ENCODE measurements around the gene INTS15. TPM values are rescaled to one million over a fixed set of nuclear protein-coding genes. Genes with fewer than 3 reads are reported as not detected.

Gene INTS15
- total and polyA plus RNA-seq, 10 of the 15 experiments (the other 5 are each of a cell fraction or from before 2014, with no cell fraction given): 0.89 to 28.2 (median 16.8) TPM

DNA sequence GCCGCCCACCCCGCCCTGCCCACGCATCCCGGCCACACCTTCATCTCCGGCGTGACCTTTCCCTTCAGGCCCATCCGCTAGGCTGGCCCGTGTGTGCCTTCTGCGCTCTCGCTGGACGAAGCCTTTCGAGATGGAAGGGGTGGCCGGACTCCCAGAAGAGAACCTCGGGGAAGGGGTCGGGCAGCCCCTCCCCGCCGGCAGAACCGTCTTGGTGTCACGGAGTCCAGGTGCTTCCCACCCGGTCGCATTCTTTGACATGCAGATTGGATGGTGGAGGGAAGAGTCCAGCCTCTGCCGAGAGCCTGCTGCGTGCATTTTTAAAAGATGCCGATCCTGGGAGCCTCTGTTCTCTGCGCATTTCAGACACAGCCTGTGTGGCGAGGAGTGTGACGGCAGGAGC lies 18.3 kb downstream of the INTS15 start:
- H3K4me2 ChIP-seq (ENCODE audit: control insufficient read depth, insufficient read depth): no peak overlapping the region
- no peaks in the 10 kb centered on the region; the same call in 1 of the 2 replicates for H3K4me1 ChIP-seq (ENCODE audit: control insufficient read depth, insufficient read depth, low read length)
- ChIA-PET CTCF (interaction anchor here (1.1 kb wide), 1 partner anchor 97 kb away, joined by 3 read pairs; no protein-coding TSS in a partner anchor), POLR2A (interaction anchor here (1.2 kb wide), 1 partner anchor 28 kb away, joined by 8 read pairs; no protein-coding TSS in a partner anchor), RAD21 (ENCODE audit: unreplicated experiment) (interaction anchor here (0.7 kb wide), 1 partner anchor 16 kb away, joined by 3 read pairs; no protein-coding TSS in a partner anchor), SMC1A (ENCODE audit: uncharacterized antibody, unreplicated experiment) (interaction anchor here (0.6 kb wide), 1 partner anchor 855 kb away, joined by 3 read pairs; no protein-coding TSS in a partner anchor)
- H3K27ac ChIP-seq (ENCODE audit: control insufficient read depth, insufficient read depth): no peak overlapping the region
- TF ChIP-seq IRF5 (IDR thresholded peaks at IDR 0.05; ENCODE audit: borderline replicate concordance) (no peak), FOS (IDR thresholded peaks at IDR 0.05; ENCODE audit: borderline replicate concordance, extremely low read depth, insufficient read length) (no peak), YY1 (IDR thresholded peaks at IDR 0.05; ENCODE audit: low read depth, low read length) (no peak), ZBTB33 (IDR thresholded peaks at IDR 0.05) (no peak), NR2C2 (IDR thresholded peaks at IDR 0.05; ENCODE audit: borderline replicate concordance, control insufficient read depth, insufficient read length, low read depth) (no peak), GATAD2B (conservative IDR thresholded peaks at IDR 0.05; ENCODE audit: low read depth) (no peak), CREM (IDR thresholded peaks at IDR 0.05; ENCODE audit: low read depth) (no peak), BHLHE40 (IDR thresholded peaks at IDR 0.05; ENCODE audit: borderline replicate concordance in 1 of 2, low read depth in 2 of 2, low read length in 1 of 2) (no peak), JUNB (IDR thresholded peaks at IDR 0.05) (no peak), TCF7 (IDR thresholded peaks at IDR 0.05; ENCODE audit: borderline replicate concordance) (no peak), EED (IDR thresholded peaks at IDR 0.05; ENCODE audit: low read depth) (no peak), ZNF207 (IDR thresholded peaks at IDR 0.05; ENCODE audit: borderline replicate concordance) (no peak)
- TF ChIP-seq, protein P1, sequence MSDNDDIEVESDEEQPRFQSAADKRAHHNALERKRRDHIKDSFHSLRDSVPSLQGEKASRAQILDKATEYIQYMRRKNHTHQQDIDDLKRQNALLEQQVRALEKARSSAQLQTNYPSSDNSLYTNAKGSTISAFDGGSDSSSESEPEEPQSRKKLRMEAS (IDR thresholded peaks at IDR 0.05; ENCODE audit: low read depth, low read length): no peak
- no peaks in the 10 kb centered on the region for H4K20me1 ChIP-seq (ENCODE audit: control insufficient read depth, insufficient read depth)
- FAIRE-seq (no peak), ATAC-seq (no peak), DNase-seq (ENCODE audit: low read depth, low spot score) (no peak)
- H2AFZ ChIP-seq (ENCODE audit: control insufficient read depth, low read depth, low read length): no peak overlapping the region
- no TSS peak for BruUV-seq (replicated peaks)
- H3K4me3 ChIP-seq: no peak overlapping the region
- peaks cover 3 to 4% of the 10 kb centered on the region in 2 experiments; a peak in 3 of 4 replicates for H3K36me3 ChIP-seq (ENCODE audit: control insufficient read depth in 2 of 2, insufficient read depth in 2 of 2, low read length in 1 of 2)
- H3K9ac ChIP-seq (ENCODE audit: control insufficient read depth, insufficient read depth, low read length): no peak overlapping the region
- in situ Hi-C loops (cut with MboI) (no loop called here), intact Hi-C loops (cut with micrococcal nuclease; ENCODE audit: unreplicated experiment) (no loop called here)
- no peaks in the 10 kb centered on the region for H3K79me2 ChIP-seq (ENCODE audit: control insufficient read depth, insufficient read depth, low read length)
- 97% methylated on average over 18 of the region's 27 CpGs for WGBS (ENCODE audit: insufficient coverage, insufficient replicate concordance, low lambda C conversion rate, missing lambda C conversion rate)
- H3K9me3 ChIP-seq (replicated peaks; ENCODE audit: control insufficient read depth, insufficient read depth, low read length): no peaks in the 10 kb centered on the region
- no peaks in the 10 kb centered on the region for H3K27me3 ChIP-seq (replicated peaks in 1 of 2; ENCODE audit: control insufficient read depth in 2 of 2, insufficient read depth in 2 of 2, low read length in 1 of 2)
